Measurements from ENCODE around the gene NUDT2.

NUDT2 gene

GRCh38 chr9:34392511-34392910 is 63.1 kb downstream of the NUDT2 start:
- no peak for DNase-seq
